GM12878 (cell line): ENCODE measurements around the gene PGM2L1. TPM values are rescaled to one million over a fixed set of nuclear protein-coding genes. Genes with fewer than 3 reads are reported as not detected.

Source experiments
- ATAC-seq: fragments of 200-7000 bp; cut with Tn5 transposase; 3 replicates; pipeline ENCODE4 v1.9.1; 2020; ENCODE audit warnings: mild to moderate bottlenecking, moderate library complexity
- BruUV-seq: library from RNA; stranded (reverse); fragments of 400-500 nt; replicated peaks from 2 replicates; lab custom pipeline; 2021; lab: Mats Ljungman, UMichigan
- CTCF ChIA-PET: fragments of 300-600 bp; sonication (Branson Sonifier 250); formaldehyde crosslinking; extraction: SDS; loops from one replicate; lab custom pipeline; 2021; ENCODE audit warnings: inconsistent platforms; lab: Yijun Ruan, JAX
- POLR2A ChIA-PET: fragments of 350-600 bp; formaldehyde crosslinking; extraction: SDS; loops from one replicate; lab custom pipeline; 2021; ENCODE audit warnings: inconsistent platforms; lab: Charles Lee
- RAD21 ChIA-PET: fragments of 300-600 bp; sonication (Branson Sonifier 250); formaldehyde crosslinking; loops from one replicate; lab custom pipeline; 2023; ENCODE audit warnings: antibody characterized with exemption; ENCODE audit not compliant: unreplicated experiment; lab: Charles Lee
- SMC1A ChIA-PET: fragments of 300-600 bp; sonication (Branson Sonifier 250); formaldehyde crosslinking; loops from one replicate; lab custom pipeline; 2023; ENCODE audit not compliant: unreplicated experiment, uncharacterized antibody; lab: Charles Lee
- DNase-seq: peaks from one replicate; pipeline ENCODE4 v3.0.0-alpha.2; 2011; ENCODE audit warnings: low read depth, low spot score
- FAIRE-seq: peaks from 3 replicates; lab custom pipeline; 2011; peaks lifted over from hg19 to GRCh38; lab: Jason Lieb, UNC
- H2AFZ ChIP-seq: 2 replicates; pipeline ENCODE4 v1.6.0; 2011; ENCODE audit warnings: low read depth, low read length, control low read depth; ENCODE audit not compliant: control insufficient read depth
- H3K27ac ChIP-seq: 2 replicates; pipeline ENCODE4 v1.5.1; 2011; ENCODE audit warnings: control low read depth; ENCODE audit not compliant: control insufficient read depth, insufficient read depth
- H3K27me3 ChIP-seq, 2 experiments: replicated peaks in 1 of 2; 2 replicates each; pipeline versions ENCODE4 v1.6.0 to v1.6.1; 2011; ENCODE audit warnings: low read length in 1 of 2; ENCODE audit not compliant: control insufficient read depth in 2 of 2, insufficient read depth in 2 of 2
- H3K36me3 ChIP-seq, 2 experiments: 2 replicates each; pipeline ENCODE4 v1.5.1; 2011; ENCODE audit warnings: low read length in 1 of 2; ENCODE audit not compliant: control insufficient read depth in 2 of 2, insufficient read depth in 2 of 2
- H3K4me1 ChIP-seq: 2 replicates; pipeline ENCODE4 v1.6.1; 2011; ENCODE audit warnings: mild to moderate bottlenecking, low read length, moderate library complexity, mixed read lengths; ENCODE audit not compliant: control insufficient read depth, insufficient read depth
- H3K4me2 ChIP-seq: 2 replicates; pipeline ENCODE4 v1.6.0; 2011; ENCODE audit warnings: control low read depth; ENCODE audit not compliant: control insufficient read depth, insufficient read depth
- H3K4me3 ChIP-seq: fragments of 200-600 bp; sonication (generic); 2 replicates; pipeline ENCODE4 v1.5.1; 2016
- H3K79me2 ChIP-seq: 2 replicates; pipeline ENCODE4 v1.6.0; 2011; ENCODE audit warnings: low read length; ENCODE audit not compliant: control insufficient read depth, insufficient read depth
- H3K9ac ChIP-seq: 2 replicates; pipeline ENCODE4 v1.8.0; 2011; ENCODE audit warnings: low read length, control low read depth, mixed read lengths; ENCODE audit not compliant: control insufficient read depth, insufficient read depth
- H3K9me3 ChIP-seq: replicated peaks from 3 replicates; pipeline ENCODE4 v1.5.1; 2011; ENCODE audit warnings: mild to moderate bottlenecking, low read length; ENCODE audit not compliant: control insufficient read depth, insufficient read depth
- H4K20me1 ChIP-seq: 2 replicates; pipeline ENCODE4 v1.6.0; 2011; ENCODE audit not compliant: control insufficient read depth, insufficient read depth
- ATF7 ChIP-seq: fragments of 450-650 bp; IDR thresholded peaks from 2 replicates; pipeline ENCODE4 v1.6.1; 2016; ENCODE audit warnings: low read depth, mild to moderate bottlenecking
- BCL3 ChIP-seq: IDR thresholded peaks from 2 replicates; pipeline ENCODE4 v1.6.1; 2011; ENCODE audit warnings: borderline replicate concordance, low read depth, mild to moderate bottlenecking, moderate library complexity, low read length; ENCODE audit not compliant: insufficient read depth, poor library complexity, severe bottlenecking
- ELK1 ChIP-seq: IDR thresholded peaks from 2 replicates; pipeline ENCODE4 v1.6.1; 2012; ENCODE audit warnings: low read depth, low read length, improper control_type of control experiment
- HCFC1 ChIP-seq: fragments of 150-350 bp; IDR thresholded peaks from 2 replicates; pipeline ENCODE4 v1.6.1; 2014; ENCODE audit warnings: low read length
- HSF1 ChIP-seq: fragments of 150-350 bp; IDR thresholded peaks from 2 replicates; pipeline ENCODE4 v1.6.1; 2014; ENCODE audit warnings: mild to moderate bottlenecking, low read depth, low read length
- MLLT1 ChIP-seq: fragments of 450-650 bp; IDR thresholded peaks from 2 replicates; pipeline ENCODE4 v1.6.1; 2016; ENCODE audit warnings: mild to moderate bottlenecking
- NKRF ChIP-seq: fragments of 450-650 bp; conservative IDR thresholded peaks from 2 replicates; pipeline ENCODE4 v1.6.1; 2017; ENCODE audit warnings: mild to moderate bottlenecking, moderate library complexity
- RAD21 ChIP-seq: IDR thresholded peaks from 2 replicates; pipeline ENCODE4 v1.6.1; 2011; ENCODE audit warnings: mild to moderate bottlenecking, low read depth, low read length, moderate library complexity; ENCODE audit not compliant: insufficient read depth
- RELB ChIP-seq: fragments of 450-650 bp; IDR thresholded peaks from 2 replicates; pipeline ENCODE4 v1.6.1; 2017; ENCODE audit warnings: low read depth, mild to moderate bottlenecking, moderate library complexity
- RUNX3 ChIP-seq: IDR thresholded peaks from 2 replicates; pipeline ENCODE4 v1.6.1; 2012; ENCODE audit warnings: low read length, inconsistent platforms
- SMC3 ChIP-seq: IDR thresholded peaks from 2 replicates; pipeline ENCODE4 v1.6.1; 2011; ENCODE audit warnings: low read length, improper control_type of control experiment, borderline replicate concordance
- ZNF274 ChIP-seq: IDR thresholded peaks from one replicate; pipeline ENCODE4 v1.8.0; 2011; ENCODE audit not compliant: insufficient read length, insufficient read depth
- whole genome bisulfite sequencing: methylation state at CpG from one replicate; pipeline ENCODE4 v1.1.6; 2016; ENCODE audit warnings: low lambda C conversion rate; ENCODE audit not compliant: insufficient replicate concordance, insufficient coverage; ENCODE audit errors: missing lambda C conversion rate; 5-methylcytosine and 5-hydroxymethylcytosine counted together
- in situ Hi-C: fragments of 300-500 bp; cut with MboI; formaldehyde crosslinking; loops from 9 replicates; pipeline ENCODE4 v1.14.3; 2018; ENCODE audit warnings: mixed read lengths
- intact Hi-C: fragments of 100-400 bp; cut with micrococcal nuclease; formaldehyde crosslinking; loops from one replicate; pipeline ENCODE4 v1.14.2; 2022; ENCODE audit not compliant: unreplicated experiment
- polyA plus RNA-seq, 11 experiments: library from polyadenylated mRNA; depleted of rRNA in 4 of 11; unstranded in 6 of 11; stranded (reverse) in 5 of 11; fragments of >200 nt; fragmentation: Nextera tagmentation in 4 of 11; fragmentation: Illumina TruSeq in 1 of 11; extraction: Ambion mirVana in 4 of 11; extraction: Trizol in 1 of 11; gene quantifications; 1 replicate in 1 of 11; 2 replicates in 10 of 11; pipeline versions ENCODE4 v1.2.1 to v1.2.3, GENCODE V29; 2011 to 2016; ENCODE audit warnings: inconsistent platforms in 2 of 11, missing spikeins in 2 of 11, low read depth in 1 of 11
- total RNA-seq, 4 experiments: library from RNA; depleted of rRNA in 3 of 4; stranded (reverse); fragments of >200 nt in 3 of 4; fragmentation: Illumina TruSeq in 1 of 4; extraction: Trizol in 1 of 4; gene quantifications; 2 replicates each; pipeline versions ENCODE4 v1.2.1 to v1.2.3, GENCODE V29; 2013 to 2021

Gene PGM2L1
- total and polyA plus RNA-seq, 10 of the 15 experiments (the other 5 are each of a cell fraction or from before 2014, with no cell fraction given): 0.04 to 0.20 (median 0.13) TPM; not detected in 1

GRCh38 chr11:74388678-74389327, 9.4 kb downstream of the PGM2L1 start:
- H3K9me3 ChIP-seq: no peaks in the 10 kb centered on the region
- H3K4me1 ChIP-seq: no peaks in the 10 kb centered on the region
- no peak overlapping the region for H3K9ac ChIP-seq
- POLR2A ChIA-PET: no interaction called here
- H3K4me3 ChIP-seq: no peak overlapping the region
- SMC1A ChIA-PET: interaction anchor here (0.7 to 4.2 kb wide), 14 partner anchors 8 to 351 kb away, joined by 3 to 55 read pairs (median 4); partner anchors contain the start of gene PGM2L1
- WGBS: 0% methylated on average over 2 of the region's 2 CpGs
- no peak overlapping the region for H3K4me2 ChIP-seq
- CTCF ChIA-PET: interaction anchor here (0.6 to 5.2 kb wide), 21 partner anchors 8 to 367 kb away, joined by 3 to 262 read pairs (median 4); partner anchors contain the start of genes LIPT2 and PGM2L1
- in situ Hi-C loops (no loop called here), intact Hi-C loops (loop anchor here (1.0 to 2.0 kb wide), 2 partner anchors 60 to 182 kb away; no protein-coding TSS in a partner anchor)
- RAD21 ChIA-PET: interaction anchor here (1.0 to 5.8 kb wide), 4 partner anchors 10 to 178 kb away, joined by 5 to 77 read pairs (median 8); no protein-coding TSS in a partner anchor
- H3K36me3 ChIP-seq: no peaks in the 10 kb centered on the region
- H2AFZ ChIP-seq: no peak overlapping the region
- DNase-seq: peak; percentile 8
- peak; percentile 95 for ATAC-seq
- H4K20me1 ChIP-seq: no peaks in the 10 kb centered on the region
- peak; percentile 87 for FAIRE-seq
- H3K27ac ChIP-seq: no peak overlapping the region
- no peaks in the 10 kb centered on the region for H3K27me3 ChIP-seq
- H3K79me2 ChIP-seq: no peaks in the 10 kb centered on the region
- no TSS peak for BruUV-seq
- TF ChIP-seq ZNF274 (no peak), MLLT1 (no peak), HSF1 (no peak), RUNX3 (peak; percentile 27; the same call in 1 of the 2 replicates), HCFC1 (no peak), ELK1 (no peak), RELB (no peak), RAD21 (peak; percentile 73), NKRF (no peak), SMC3 (peak; percentile 85; the same call in 1 of the 2 replicates), ATF7 (no peak), BCL3 (no peak)
